OCI-LY7 (cell line): Measurements from ENCODE around the gene PHYKPL.

Experiments
- EZH2phosphoT487 ChIP-seq: fragments of 200-600 bp; sonication (generic); IDR thresholded peaks from 2 replicates; pipeline ENCODE4 v1.6.1; 2018; ENCODE audit warnings: low read depth, borderline replicate concordance, mild to moderate bottlenecking, mixed run types, antibody characterized with exemption, low read length, moderate library complexity, mixed read lengths
- TF ChIP-seq, protein P1 (sequence below): fragments of 200-600 bp; sonication (generic); conservative IDR thresholded peaks from 2 replicates; pipeline ENCODE4 v1.5.1; 2014; ENCODE audit warnings: mild to moderate bottlenecking, antibody characterized with exemption, low read length, moderate library complexity, mixed read lengths

DNA sequence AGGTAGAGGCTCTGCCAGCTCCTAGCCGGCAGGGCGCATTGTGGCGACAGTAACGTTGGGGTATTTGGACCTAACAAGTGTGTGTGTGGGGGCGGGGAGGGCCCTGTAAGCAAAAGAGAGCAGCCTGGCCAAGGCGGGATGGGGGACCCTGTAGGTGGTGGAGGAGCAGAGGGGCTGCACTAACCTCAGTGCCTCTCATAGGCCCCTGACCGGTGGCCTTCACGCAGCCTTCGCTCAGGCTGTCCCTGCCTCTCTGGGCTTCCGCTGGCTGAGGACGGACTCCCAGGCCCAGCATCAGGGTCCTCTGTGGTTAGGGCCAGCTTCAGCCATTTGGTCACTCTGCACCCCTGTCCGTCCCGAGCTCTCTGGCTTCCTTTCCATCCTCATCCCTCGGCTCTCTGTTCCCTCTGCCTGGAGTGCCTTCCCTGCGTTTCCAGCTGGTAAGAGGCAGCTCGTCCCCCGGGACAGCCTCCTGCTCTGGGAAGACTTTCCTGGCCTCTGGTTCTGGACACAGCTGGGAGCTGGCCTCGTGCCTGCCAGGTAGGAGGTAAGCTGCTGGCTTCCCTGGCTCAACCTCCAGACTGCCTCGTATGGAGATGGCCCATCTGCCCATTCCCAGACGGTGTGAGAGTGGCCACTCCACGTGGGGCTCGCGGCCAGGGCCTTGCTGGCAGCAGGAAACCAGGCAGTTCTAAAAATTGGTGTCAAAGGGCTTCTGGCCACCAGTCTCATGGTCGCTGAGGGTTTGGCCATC, 39.3 kb upstream of the PHYKPL start:
- TF ChIP-seq, protein P1, sequence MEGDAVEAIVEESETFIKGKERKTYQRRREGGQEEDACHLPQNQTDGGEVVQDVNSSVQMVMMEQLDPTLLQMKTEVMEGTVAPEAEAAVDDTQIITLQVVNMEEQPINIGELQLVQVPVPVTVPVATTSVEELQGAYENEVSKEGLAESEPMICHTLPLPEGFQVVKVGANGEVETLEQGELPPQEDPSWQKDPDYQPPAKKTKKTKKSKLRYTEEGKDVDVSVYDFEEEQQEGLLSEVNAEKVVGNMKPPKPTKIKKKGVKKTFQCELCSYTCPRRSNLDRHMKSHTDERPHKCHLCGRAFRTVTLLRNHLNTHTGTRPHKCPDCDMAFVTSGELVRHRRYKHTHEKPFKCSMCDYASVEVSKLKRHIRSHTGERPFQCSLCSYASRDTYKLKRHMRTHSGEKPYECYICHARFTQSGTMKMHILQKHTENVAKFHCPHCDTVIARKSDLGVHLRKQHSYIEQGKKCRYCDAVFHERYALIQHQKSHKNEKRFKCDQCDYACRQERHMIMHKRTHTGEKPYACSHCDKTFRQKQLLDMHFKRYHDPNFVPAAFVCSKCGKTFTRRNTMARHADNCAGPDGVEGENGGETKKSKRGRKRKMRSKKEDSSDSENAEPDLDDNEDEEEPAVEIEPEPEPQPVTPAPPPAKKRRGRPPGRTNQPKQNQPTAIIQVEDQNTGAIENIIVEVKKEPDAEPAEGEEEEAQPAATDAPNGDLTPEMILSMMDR: no peak
- TF ChIP-seq EZH2phosphoT487: no peak
